Right hindlimb (tissue), 1 donor: ENCODE measurements around the gene QSER1.
"Not testable (repeated sequence)": the region's sequence is repeated elsewhere in the genome, so short reads cannot be mapped to it uniquely, and the experiment has no call there.

Experiments
- DNase-seq: peaks from one replicate; pipeline ENCODE4 v3.0.0-alpha.2; 2018

The QSER1 gene

GRCh38 chr11:33006010-33006409 is 113.4 kb downstream of the QSER1 start:
- no peak for DNase-seq

DNA sequence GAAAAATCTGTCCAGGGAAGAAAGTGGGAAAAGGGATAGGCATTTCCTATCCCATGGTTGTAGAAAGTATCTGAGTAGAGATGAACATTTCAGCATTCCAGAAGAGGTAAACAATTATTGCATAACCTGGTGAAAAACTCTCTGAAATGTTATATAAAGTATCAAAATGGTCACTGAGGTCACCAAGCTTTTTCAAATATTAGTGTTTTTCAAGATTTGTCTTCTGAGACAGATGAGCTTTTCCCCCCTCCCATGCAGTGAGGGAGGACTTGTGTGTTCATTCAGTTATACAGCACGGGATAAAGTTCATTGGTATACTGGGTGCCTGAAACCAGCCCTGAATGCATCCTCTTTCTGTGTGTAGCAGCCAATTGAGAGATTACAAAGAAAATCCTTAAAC is 121.1 kb downstream of the QSER1 start:
- DNase-seq: no peak

DNA sequence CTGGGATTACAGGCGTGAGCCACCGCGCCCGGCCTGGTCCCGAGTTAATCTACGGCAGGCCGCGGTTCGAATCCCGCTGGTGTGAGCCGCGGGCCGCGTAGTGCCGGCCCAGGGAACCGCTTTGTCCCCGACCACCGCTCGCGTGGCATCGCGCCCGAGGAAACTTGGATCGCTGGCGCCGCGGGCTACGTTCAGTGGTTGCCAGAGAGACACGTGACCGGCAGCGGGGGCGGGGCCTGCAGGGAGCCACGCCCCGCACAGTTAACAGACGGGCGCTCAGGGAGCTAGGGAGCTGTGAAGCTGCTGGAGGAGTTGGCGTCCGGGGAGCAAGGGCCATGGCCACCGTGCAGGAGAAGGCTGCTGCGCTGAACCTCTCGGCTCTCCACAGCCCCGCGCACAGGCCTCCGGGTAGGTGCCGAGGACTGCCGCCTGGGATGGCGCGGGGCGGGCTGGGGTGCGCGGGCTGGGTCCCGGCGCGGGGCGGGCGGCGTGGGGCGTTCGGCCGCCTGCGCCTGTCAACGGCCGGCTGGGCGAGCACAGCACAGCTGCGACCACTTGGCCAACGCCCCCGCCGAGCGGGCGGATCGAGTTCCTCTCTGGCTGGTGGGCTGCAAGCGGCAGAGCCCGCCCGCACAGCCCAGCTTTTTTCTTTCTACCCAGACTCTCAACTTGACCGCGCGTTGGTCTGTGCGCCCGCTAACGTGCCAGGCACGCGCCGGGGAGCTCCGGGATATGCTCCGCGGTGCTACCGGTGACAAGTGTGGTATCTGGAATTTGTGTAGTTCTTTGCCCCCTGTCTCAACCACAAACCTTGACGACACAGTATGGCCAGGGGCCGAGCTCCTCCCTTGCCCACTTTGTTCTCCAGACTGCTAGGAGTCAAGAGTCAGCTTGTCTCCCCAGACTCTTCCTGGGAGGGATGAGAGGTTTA is 123.3 kb downstream of the QSER1 start, which contains the start of gene DEPDC7:
Gene DEPDC7, plus strand, starts transcription at position 258 of the 931 bp plus-strand sequence. Its CDS starts 78 bp downstream, at position 336.
- DNase-seq: peak; percentile 92

DNA sequence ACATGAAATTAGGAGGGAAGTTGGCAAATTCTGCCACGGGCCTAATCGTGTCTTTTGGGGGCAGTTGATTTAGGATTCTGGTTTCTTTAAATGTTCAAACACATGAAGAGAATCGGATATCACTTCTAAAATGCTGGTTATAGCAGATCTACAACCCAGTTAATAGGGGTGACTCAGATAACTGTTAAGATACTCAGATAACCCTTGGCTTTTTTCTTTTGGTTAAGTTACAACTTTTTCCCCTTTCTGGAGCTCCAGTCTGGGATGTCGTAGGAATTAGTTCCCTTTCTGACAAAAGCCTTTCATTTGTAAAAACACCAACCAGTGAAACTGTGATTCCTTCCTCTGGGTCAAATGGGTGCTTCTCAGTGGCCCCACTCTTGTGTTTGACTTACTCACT is 124.0 kb downstream of the QSER1 start:
- DNase-seq: no peak

DNA sequence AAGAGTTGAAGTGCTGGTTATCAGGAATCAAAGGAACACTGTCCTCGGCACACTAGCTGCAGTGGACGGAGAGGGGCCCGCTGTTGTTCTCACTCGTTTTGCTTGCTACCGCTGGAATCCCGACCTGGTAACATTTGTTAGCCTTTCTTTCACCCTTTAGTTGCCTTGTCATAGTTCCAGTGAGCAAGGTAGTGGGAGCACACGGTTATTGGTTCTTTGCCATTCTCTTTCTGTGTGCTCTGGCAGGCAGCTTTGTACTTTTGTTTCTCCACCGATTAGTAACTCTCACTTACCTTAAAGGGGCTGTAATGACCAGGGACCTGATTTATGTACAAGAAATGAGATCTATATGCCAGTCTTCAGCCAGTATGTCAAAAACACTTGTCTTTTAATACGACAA is 124.9 kb downstream of the QSER1 start:
- DNase-seq: no peak

- DNase-seq: no peak
These were observed 125.4 kb downstream of the QSER1 start for GRCh38 chr11:33017965-33018364.

- no peak for DNase-seq
These were observed 126.2 kb downstream of the QSER1 start for GRCh38 chr11:33018840-33019239.

DNA sequence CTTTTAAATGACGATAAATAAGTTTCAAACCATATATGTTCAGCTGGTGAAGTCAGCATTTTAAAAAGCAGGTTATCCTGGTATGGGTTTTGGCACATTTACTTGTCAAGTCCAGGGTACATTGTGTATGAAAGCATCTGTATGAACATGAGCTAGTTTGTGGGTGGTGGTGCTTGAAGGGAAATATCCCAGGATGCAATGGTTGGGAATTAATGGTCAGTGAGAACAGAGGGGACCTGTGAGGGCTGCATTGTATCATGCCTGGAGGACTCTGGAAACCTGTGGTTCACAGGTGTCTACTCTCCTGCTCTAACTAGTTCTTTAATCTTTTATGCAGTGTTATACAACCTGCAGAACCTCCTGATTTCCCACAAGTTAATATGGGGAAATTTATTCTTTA is 128.9 kb downstream of the QSER1 start:
- no peak for DNase-seq

DNA sequence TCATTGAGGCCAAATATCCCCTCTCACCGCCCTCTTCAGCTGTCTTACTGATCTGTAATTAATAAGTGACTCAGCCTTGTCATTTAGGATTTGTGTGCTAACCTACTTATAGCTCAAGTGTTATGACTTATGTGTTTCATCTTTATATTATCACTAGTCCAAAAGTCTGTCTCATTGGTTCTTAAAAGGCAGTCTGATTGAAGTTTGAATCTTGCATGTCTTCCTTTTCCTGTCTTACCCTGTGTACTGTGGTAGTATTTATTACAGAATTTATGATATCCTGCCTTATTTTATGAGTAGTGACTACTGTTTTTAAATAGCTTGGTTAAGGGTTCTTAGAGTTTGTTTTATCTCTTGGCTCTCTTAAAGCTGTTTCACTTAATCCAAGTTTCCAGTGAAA is 129.3 kb downstream of the QSER1 start:
- DNase-seq: no peak

DNA sequence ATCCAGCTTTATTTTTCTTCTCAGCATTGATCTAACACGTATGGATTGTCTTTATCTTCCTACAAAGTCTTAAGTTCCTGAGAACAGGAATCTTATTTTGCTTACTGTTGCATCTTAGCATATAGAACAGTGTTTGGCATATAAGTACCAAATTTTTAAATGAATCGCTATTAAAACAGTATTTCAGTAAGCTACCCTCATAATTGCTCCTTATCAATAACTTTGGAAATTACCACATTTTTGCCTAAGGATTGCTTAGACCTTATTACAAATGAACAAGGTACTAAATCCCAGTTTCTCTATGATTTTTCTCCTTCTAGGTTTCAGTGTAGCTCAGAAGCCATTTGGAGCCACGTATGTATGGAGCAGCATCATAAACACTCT is 132.7 kb downstream of the QSER1 start:
- DNase-seq: no peak

GRCh38 chr11:33027233-33027632 is 134.6 kb downstream of the QSER1 start:
- no peak for DNase-seq

DNA sequence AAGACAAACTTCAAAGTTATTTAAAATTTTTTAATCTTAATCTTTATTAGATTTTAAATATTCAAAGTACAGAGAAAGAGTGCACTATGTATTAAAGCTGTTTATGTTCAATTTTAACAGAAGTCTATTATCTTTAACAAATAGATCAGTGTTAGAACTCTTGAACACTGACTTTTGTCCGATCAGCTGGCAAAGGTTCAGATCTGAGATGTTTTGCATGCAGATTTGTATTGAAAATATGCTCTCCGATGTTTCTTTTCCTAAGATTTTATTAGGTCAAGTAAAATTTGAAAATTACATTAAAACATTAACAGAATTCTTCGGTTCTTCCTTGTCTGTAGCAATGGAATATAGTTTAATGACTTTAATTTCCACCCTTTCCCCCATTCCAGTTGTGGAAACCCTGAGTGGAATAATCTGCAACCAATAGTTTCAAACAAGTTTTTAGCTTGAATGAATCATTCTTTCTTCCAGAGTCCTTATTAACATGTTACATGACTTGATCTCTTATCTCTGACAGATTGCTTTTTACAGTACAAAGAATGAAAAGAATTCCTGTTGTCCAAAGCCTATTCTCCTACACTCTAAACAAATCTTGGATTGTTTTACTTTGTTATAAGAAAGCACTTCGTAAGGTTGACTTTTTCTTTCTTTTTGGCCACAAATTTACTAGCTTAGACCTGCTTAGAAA is 135.4 kb downstream of the QSER1 start:
- DNase-seq: no peak

DNA sequence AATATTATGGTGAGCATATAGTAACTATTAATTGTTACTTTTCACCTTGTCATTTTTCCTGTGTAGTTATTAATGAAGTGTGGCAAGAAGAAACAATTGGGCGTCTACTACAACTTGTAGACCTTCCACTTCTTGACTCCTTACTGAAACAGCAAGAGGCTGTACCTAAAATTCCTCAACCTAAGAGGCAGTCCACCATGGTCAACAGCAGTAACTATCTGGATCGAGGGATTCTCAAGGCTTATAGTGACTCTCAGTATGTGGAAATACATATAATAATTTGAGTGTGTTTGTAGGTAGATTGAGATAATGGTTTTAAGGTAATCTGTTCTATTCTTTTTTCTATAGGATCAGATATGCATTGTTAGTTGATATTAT is 135.9 kb downstream of the QSER1 start:
- DNase-seq: no peak

- DNase-seq: not testable (repeated sequence)
These were observed 136.6 kb downstream of the QSER1 start for GRCh38 chr11:33029218-33029617.
